ENCODE results near the gene DNAL1.

The DNAL1 gene

GRCh38 chr14:73722581-73722980 lies 77.8 kb downstream of the DNAL1 start:
- POLR2A ChIA-PET: interaction anchor here (1.4 kb wide), 1 partner anchor 10 kb away, joined by 6 read pairs; no protein-coding TSS in a partner anchor
- no peak for TF ChIP-seq KLF8 (tag by site-specific recombination; IDR thresholded peaks at IDR 0.05)
- Histone ChIP-seq H3K4me1 (ENCODE audit: control insufficient read depth, insufficient read depth, low read length) (peaks cover 3% of the 10 kb centered on the region; the same call in 1 of the 2 replicates), H3K36me3 (ENCODE audit: control insufficient read depth in 2 of 2, insufficient read depth in 1 of 2, low read length in 2 of 2) (peaks cover 30 to 99% of the 10 kb centered on the region in 2 experiments), H3K27ac (ENCODE audit: extremely low read depth, low read depth, low read length) (no peak overlapping the region), H3K4me3 (ENCODE audit: low read depth, low read length) (no peak overlapping the region), H3K9me3 (ENCODE audit: control insufficient read depth, insufficient read depth, low read depth, low read length) (no peaks in the 10 kb centered on the region)
- CTCF ChIA-PET: no interaction called here

GRCh38 chr14:73723406-73723796 lies 78.6 kb downstream of the DNAL1 start:
- Histone ChIP-seq H3K4me1 (ENCODE audit: control insufficient read depth, insufficient read depth, low read length) (0 out of 2 replicates have a peak, but pooled peaks cover 3% of the 10 kb centered on the region), H3K27ac (ENCODE audit: extremely low read depth, low read depth, low read length) (peak overlapping the region; percentile 37; the same call in 1 of the 2 replicates)
- CTCF ChIA-PET: interaction anchor here (0.6 to 1.0 kb wide), 2 partner anchors 103 to 606 kb away, joined by 3 read pairs; no protein-coding TSS in a partner anchor

GRCh38 chr14:73723797-73724661 lies 79.2 kb downstream of the DNAL1 start:
- H3K27ac ChIP-seq (ENCODE audit: extremely low read depth, low read depth, low read length): peak overlapping the region; percentile 37; the same call in 1 of the 2 replicates
- CTCF ChIA-PET: interaction anchor here (0.6 to 1.0 kb wide), 2 partner anchors 102 to 605 kb away, joined by 3 read pairs; no protein-coding TSS in a partner anchor
- TF ChIP-seq ZNF623 (tag by site-specific recombination; IDR thresholded peaks at IDR 0.05): no peak
- no peak for TF ChIP-seq ZNF514 (tag by site-specific recombination; IDR thresholded peaks at IDR 0.05)
- TF ChIP-seq ZNF677 (tag by site-specific recombination; IDR thresholded peaks at IDR 0.05): no peak
- 0 out of 2 replicates have a peak, but pooled peaks have one; percentile 14 for TF ChIP-seq ZBTB8A (tag by site-specific recombination; IDR thresholded peaks at IDR 0.05)
- TF ChIP-seq ZNF549 (tag by site-specific recombination; IDR thresholded peaks at IDR 0.05): no peak
- TF ChIP-seq ZNF311 (tag by site-specific recombination; IDR thresholded peaks at IDR 0.05; ENCODE audit: borderline replicate concordance): no peak
- TF ChIP-seq SCRT1 (tag by site-specific recombination; IDR thresholded peaks at IDR 0.05; ENCODE audit: borderline replicate concordance): no peak
- TF ChIP-seq PRDM6 (tag by site-specific recombination; IDR thresholded peaks at IDR 0.05): peak; percentile 69
- TF ChIP-seq KLF8 (tag by site-specific recombination; IDR thresholded peaks at IDR 0.05): no peak
- TF ChIP-seq ZNF843 (tag by site-specific recombination; IDR thresholded peaks at IDR 0.05): no peak
- no peak for TF ChIP-seq ZNF473 (tag by site-specific recombination; IDR thresholded peaks at IDR 0.05)
- no peak for TF ChIP-seq ZNF146 (tag by site-specific recombination; IDR thresholded peaks at IDR 0.05)
- no peak for TF ChIP-seq CTCF (tag by site-specific recombination; IDR thresholded peaks at IDR 0.05)
- no peak for TF ChIP-seq SALL2 (tag by site-specific recombination; IDR thresholded peaks at IDR 0.05; ENCODE audit: borderline replicate concordance)
- no peak for TF ChIP-seq ZNF555 (tag by site-specific recombination; conservative IDR thresholded peaks at IDR 0.05)
- no peak for TF ChIP-seq EGR2 (tag by site-specific recombination; IDR thresholded peaks at IDR 0.05; ENCODE audit: low read depth)
- no peak for TF ChIP-seq ZNF747 (tag by site-specific recombination; IDR thresholded peaks at IDR 0.05)
- no peak for TF ChIP-seq ZSCAN18 (tag by site-specific recombination; IDR thresholded peaks at IDR 0.05)
- no peak for TF ChIP-seq ZNF501 (tag by site-specific recombination; IDR thresholded peaks at IDR 0.05)
- no peak for TF ChIP-seq ZNF274 (IDR thresholded peaks at IDR 0.05; ENCODE audit: low read length)
- TF ChIP-seq ZNF274 (tag by site-specific recombination; IDR thresholded peaks at IDR 0.05; ENCODE audit: borderline replicate concordance): no peak
- TF ChIP-seq ZNF169 (tag by site-specific recombination; IDR thresholded peaks at IDR 0.05): no peak
- no peak for TF ChIP-seq ZNF791 (tag by site-specific recombination; IDR thresholded peaks at IDR 0.05)
- TF ChIP-seq ZNF202 (tag by site-specific recombination; IDR thresholded peaks at IDR 0.05; ENCODE audit: borderline replicate concordance): no peak

More at GRCh38 chr14:73723406-73723796, 78.6 kb downstream of the DNAL1 start:
- H3K36me3 ChIP-seq (ENCODE audit: control insufficient read depth in 2 of 2, insufficient read depth in 1 of 2, low read length in 2 of 2): peaks cover 32 to 99% of the 10 kb centered on the region in 2 experiments
- POLR2A ChIA-PET: interaction anchor here (1.4 kb wide), 1 partner anchor 11 kb away, joined by 6 read pairs; no protein-coding TSS in a partner anchor
- no peak overlapping the region for H3K4me3 ChIP-seq (ENCODE audit: low read depth, low read length)
- H3K9me3 ChIP-seq (ENCODE audit: control insufficient read depth, insufficient read depth, low read depth, low read length): no peaks in the 10 kb centered on the region
- no peak for TF ChIP-seq ZNF184 (tag by site-specific recombination; IDR thresholded peaks at IDR 0.05)
- TF ChIP-seq ZNF610 (tag by site-specific recombination; IDR thresholded peaks at IDR 0.05; ENCODE audit: borderline replicate concordance): no peak
- no peak for TF ChIP-seq KLF10 (tag by site-specific recombination; IDR thresholded peaks at IDR 0.05)
- TF ChIP-seq ZNF76 (tag by site-specific recombination; IDR thresholded peaks at IDR 0.05; ENCODE audit: borderline replicate concordance, low read depth): no peak
- no peak for TF ChIP-seq REPIN1 (tag by site-specific recombination; IDR thresholded peaks at IDR 0.05; ENCODE audit: low read depth)
- no peak for TF ChIP-seq ZNF785 (tag by site-specific recombination; IDR thresholded peaks at IDR 0.05)

More at GRCh38 chr14:73723797-73724661, 79.2 kb downstream of the DNAL1 start:
- H3K9me3 ChIP-seq (ENCODE audit: control insufficient read depth, insufficient read depth, low read depth, low read length): no peaks in the 10 kb centered on the region
- H3K4me3 ChIP-seq (ENCODE audit: low read depth, low read length): no peak overlapping the region
- H3K4me1 ChIP-seq (ENCODE audit: control insufficient read depth, insufficient read depth, low read length): 0 out of 2 replicates have a peak, but pooled peaks cover 3% of the 10 kb centered on the region
- POLR2A ChIA-PET: interaction anchor here (1.4 kb wide), 1 partner anchor 11 kb away, joined by 6 read pairs; no protein-coding TSS in a partner anchor
- peaks cover 32 to 98% of the 10 kb centered on the region in 2 experiments for H3K36me3 ChIP-seq (ENCODE audit: control insufficient read depth in 2 of 2, insufficient read depth in 1 of 2, low read length in 2 of 2)

All from HEK293 (cell line).